Retina (tissue), 1 donor: Measurements from ENCODE around the gene PAQR7.

Experiments used
- DNase-seq: peaks from one replicate; pipeline ENCODE4 v3.0.0-alpha.2; 2016

The PAQR7 gene

DNA sequence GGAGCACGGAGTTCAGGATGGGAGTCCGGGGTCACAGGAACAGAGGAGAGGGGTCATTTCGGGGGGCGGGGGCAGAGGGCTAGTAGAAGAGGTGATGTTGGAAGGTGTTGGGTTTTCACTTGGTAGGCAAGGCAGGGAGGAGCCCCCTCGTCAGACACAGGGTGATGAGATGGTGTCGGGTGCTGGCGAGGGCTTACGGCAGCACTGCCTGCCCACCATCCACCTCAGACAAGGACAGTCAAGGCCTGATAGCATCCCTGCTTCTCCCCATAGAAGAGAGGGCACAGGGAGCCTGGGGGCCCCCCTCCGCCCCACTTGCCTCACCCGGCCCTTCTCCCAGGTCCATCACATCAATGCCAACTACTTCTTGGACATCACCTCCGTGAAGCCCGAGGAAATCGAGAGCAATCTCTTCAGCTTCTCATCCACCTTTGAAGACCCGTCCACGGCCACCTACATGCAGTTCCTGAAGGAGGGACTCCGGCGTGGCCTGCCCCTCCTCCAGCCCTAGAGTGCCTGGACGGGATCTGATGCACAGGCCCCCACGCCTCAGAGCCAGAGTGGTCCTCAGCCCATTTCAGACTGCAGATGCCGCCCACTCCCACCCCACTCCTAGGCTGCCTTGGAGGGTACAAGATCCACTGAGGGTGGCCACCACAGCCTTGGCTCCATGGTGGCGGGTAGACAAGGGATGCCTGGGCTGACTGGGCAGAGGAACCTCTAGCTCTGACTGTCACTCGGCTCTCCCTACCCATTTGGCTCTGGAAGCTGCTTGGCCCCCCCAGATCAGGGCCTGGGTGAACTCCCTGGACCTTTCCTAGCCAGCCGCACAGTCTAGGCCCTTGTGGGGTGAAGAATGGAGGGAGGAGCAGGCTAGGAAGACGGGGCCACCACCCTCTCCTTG, 60.0 kb downstream of the PAQR7 start:
- DNase-seq: no peak

DNA sequence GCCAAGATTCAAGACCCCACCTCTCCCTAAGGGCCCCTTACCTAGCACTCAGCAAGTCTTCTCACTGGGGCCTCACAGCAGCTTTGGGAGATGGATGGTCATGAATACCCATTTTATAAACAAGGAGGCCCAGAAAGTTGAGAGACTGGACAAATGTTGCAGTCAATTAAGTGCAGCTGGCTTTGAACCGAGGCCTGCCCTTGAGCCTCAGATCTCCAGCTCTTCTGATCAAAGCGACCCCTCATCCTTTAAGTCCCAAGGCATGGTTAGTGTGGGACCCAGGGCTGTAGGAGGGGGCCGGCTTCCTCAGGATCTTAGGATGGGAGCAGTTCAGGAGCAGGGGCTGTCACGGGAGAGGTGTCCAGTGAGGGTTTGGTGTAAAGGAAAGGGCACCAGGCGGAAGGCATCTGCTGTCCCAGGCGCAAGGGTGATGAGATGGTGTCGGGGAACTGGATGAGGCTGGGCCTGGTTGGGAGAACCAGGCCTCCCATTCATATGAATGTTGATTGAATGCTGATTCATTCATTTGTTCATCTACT, 60.9 kb downstream of the PAQR7 start:
- DNase-seq: no peak

DNA sequence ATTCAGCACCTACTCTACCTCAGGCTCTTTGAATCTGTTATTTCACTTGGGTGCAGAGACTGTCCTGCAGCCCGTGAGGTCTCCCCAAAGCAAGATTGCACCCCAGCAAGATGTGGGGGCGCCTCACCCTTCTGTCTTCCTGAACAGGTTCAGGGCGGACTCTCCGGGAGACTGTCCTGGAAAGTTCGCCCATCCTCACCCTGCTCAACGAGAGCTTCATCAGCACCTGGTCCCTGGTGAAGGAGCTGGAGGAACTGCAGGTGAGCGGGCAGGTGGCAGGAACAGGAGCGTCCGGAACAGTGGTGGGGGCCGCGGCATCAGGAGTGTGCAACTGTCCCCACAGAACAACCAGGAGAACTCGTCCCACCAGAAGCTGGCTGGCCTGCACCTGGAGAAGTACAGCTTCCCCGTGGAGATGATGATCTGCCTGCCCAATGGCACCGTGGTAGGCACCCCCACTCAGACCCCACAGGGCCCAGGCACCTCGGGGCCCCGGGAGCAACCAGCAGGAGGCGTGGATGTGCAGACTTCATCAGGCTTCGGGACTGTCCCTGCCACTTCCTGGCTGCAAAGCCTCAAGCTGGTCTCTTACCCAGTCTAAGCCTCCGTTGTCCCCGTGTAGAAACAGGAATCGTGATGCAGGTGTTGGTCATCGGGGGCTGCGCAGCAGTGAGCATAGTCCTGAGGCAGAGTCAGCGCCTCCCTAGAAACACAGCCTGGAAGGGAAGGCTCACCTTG, 61.6 kb downstream of the PAQR7 start:
- DNase-seq: no peak

DNA sequence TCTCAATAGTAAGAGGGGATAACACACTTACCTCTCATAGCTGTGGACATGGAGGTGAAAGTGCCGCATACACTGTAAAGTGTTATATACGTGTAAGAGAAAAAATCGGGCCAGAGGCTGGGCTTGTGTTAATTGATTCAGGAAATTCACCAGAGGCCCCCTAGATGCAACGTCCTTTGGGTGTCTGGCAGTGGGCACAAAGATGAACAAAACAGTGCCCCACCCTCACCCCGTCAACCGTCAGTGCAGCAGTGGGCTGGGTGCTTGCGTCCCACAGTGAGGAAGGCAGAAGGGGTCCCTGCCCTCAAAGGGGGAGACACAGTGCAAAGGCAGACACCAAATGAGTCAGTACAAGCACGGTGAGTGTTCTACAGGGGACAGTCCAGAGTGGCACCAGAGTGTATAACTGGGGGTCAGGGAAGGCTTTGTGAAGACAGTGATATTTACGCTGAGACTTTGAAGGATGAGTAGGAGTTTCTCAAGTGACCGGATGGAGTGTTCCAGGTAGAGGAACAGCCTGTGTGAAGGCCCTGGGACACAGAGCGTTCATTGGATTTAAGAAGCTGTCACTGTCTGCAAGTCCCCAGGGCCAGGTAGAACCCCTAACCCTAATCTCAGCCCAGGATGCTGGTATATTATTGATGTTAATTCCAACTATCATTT, 62.3 kb downstream of the PAQR7 start:
- no peak for DNase-seq
